Measurements from ENCODE around the gene PCDH9. TPM values are rescaled to one million over a fixed set of nuclear protein-coding genes. Genes with fewer than 3 reads are reported as not detected.

Gene PCDH9
- total RNA-seq, 1 donor from 2014 or later, result 5.1 TPM

- H3K36me3 ChIP-seq, result no peaks in the 10 kb centered on the region
- H3K4me1 ChIP-seq, result no peaks in the 10 kb centered on the region
- no peaks in the 10 kb centered on the region for H3K27me3 ChIP-seq
- intact Hi-C loops (cut with DNase I), result no loop called here
- no peak overlapping the region for H3K4me3 ChIP-seq
- H3K9me3 ChIP-seq, result no peaks in the 10 kb centered on the region
- DNase-seq (no peak), ATAC-seq (no peak)
- H3K27ac ChIP-seq, result no peak overlapping the region
- TF ChIP-seq CTCF (IDR thresholded peaks at IDR 0.05), result no peak
Measured at GRCh38 chr13:66543780-66544179, 686.4 kb downstream of the PCDH9 start.

GRCh38 chr13:66537417-66537816 lies 692.7 kb downstream of the PCDH9 start:
- Histone ChIP-seq H3K9me3 (no peaks in the 10 kb centered on the region), H3K27me3 (no peaks in the 10 kb centered on the region), H3K4me3 (no peak overlapping the region), H3K4me1 (no peaks in the 10 kb centered on the region), H3K27ac (no peak overlapping the region), H3K36me3 (no peaks in the 10 kb centered on the region)
- intact Hi-C loops (cut with DNase I), result no loop called here
- TF ChIP-seq CTCF (IDR thresholded peaks at IDR 0.05), result no peak
- ATAC-seq (no peak), DNase-seq (no peak)

- DNase-seq, result no peak
- intact Hi-C loops (cut with DNase I), result no loop called here
- Histone ChIP-seq H3K36me3 (no peaks in the 10 kb centered on the region), H3K4me1 (no peaks in the 10 kb centered on the region), H3K27ac (no peak overlapping the region), H3K4me3 (no peak overlapping the region), H3K27me3 (no peaks in the 10 kb centered on the region), H3K9me3 (no peaks in the 10 kb centered on the region)
- no peak for ATAC-seq
- no peak for TF ChIP-seq CTCF (IDR thresholded peaks at IDR 0.05)
Measured at GRCh38 chr13:66536746-66537145, 693.4 kb downstream of the PCDH9 start.

- H3K36me3 ChIP-seq, result no peaks in the 10 kb centered on the region
- TF ChIP-seq CTCF (IDR thresholded peaks at IDR 0.05), result no peak
- no peak for ATAC-seq
Measured at GRCh38 chr13:66534561-66534960, 695.6 kb downstream of the PCDH9 start.

GRCh38 chr13:66532845-66533244 lies 697.3 kb downstream of the PCDH9 start:
- Histone ChIP-seq H3K4me3 (no peak overlapping the region), H3K9me3 (no peaks in the 10 kb centered on the region), H3K4me1 (no peaks in the 10 kb centered on the region), H3K27me3 (no peaks in the 10 kb centered on the region), H3K27ac (no peak overlapping the region), H3K36me3 (no peaks in the 10 kb centered on the region)
- no peak for TF ChIP-seq CTCF (IDR thresholded peaks at IDR 0.05)
- no peak for DNase-seq
- no peak for ATAC-seq
- intact Hi-C loops (cut with DNase I), result no loop called here

More at GRCh38 chr13:66534561-66534960, 695.6 kb downstream of the PCDH9 start:
- Histone ChIP-seq H3K4me3 (no peak overlapping the region), H3K27ac (no peak overlapping the region), H3K4me1 (no peaks in the 10 kb centered on the region), H3K27me3 (no peaks in the 10 kb centered on the region), H3K9me3 (no peaks in the 10 kb centered on the region)
- no peak for DNase-seq
- intact Hi-C loops (cut with DNase I), result no loop called here

- no peak for ATAC-seq
- intact Hi-C loops (cut with DNase I), result no loop called here
- no peaks in the 10 kb centered on the region for H3K27me3 ChIP-seq
- no peak for DNase-seq
- no peaks in the 10 kb centered on the region for H3K36me3 ChIP-seq
- no peaks in the 10 kb centered on the region for H3K9me3 ChIP-seq
- no peak for TF ChIP-seq CTCF (IDR thresholded peaks at IDR 0.05)
- H3K4me3 ChIP-seq, result no peak overlapping the region
- no peak overlapping the region for H3K27ac ChIP-seq
- H3K4me1 ChIP-seq, result no peaks in the 10 kb centered on the region
Measured at GRCh38 chr13:66532146-66532545, 698.0 kb downstream of the PCDH9 start.
